HG03571 (cell line): ENCODE data around the gene RBP5.

ENCODE experiments used
- ATAC-seq: cut with Tn5 transposase; IDR thresholded peaks from one replicate; pipeline ENCODE4 v1.9.1; 2021; ENCODE audit not compliant: unreplicated experiment

RBP5 gene

GRCh38 chr12:7128681-7129286 lies at the start of gene RBP5:
TSS of gene RBP5 (minus strand) at chr12:7128889. CDS start at chr12:7128775, 114 bp downstream.
- no peak for ATAC-seq

GRCh38 chr12:7178481-7178880 lies 49.8 kb upstream of the RBP5 start:
- no peak for ATAC-seq

GRCh38 chr12:7176595-7176994 lies 47.9 kb upstream of the RBP5 start:
- ATAC-seq = no peak

- no peak for ATAC-seq
These were observed 46.8 kb upstream of the RBP5 start for GRCh38 chr12:7175493-7175892.

DNA sequence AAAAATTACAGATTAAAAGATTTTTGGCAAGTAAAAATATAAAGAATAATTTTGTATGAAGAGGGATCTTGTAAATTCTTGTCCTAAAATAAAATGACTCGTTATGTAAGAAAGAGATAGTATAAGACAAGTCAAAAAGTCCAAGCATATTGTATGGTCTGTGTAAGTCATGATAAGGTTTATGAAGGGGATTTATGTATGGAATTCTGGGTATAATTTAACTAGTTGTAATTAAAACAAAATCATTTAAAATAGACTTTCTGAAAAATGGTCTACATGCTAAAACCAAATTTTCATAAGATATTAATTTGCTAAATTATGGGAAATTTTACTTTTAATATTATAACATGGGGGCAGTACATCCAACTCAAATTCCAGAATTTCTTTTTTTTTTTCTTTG lies 43.2 kb upstream of the RBP5 start:
- no peak for ATAC-seq

DNA sequence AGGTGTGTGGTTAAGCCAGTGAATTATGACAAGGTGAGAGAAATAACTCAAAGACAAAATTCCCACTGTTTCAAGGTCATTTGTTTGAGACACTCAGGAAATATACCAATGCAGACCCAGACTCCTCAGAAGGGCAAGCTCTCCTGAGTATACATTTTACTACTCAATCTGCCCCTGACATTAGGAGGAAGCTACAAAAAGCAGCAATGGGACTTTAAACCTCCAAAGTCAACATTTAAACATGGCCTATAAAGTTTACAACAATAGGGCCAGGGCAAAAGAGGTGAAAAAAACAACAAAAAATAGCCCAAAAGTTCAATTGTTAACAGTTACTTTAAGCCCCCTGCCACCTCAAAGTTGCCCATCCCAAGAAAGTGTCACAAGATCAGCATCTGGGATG lies 41.3 kb upstream of the RBP5 start:
- no peak for ATAC-seq

DNA sequence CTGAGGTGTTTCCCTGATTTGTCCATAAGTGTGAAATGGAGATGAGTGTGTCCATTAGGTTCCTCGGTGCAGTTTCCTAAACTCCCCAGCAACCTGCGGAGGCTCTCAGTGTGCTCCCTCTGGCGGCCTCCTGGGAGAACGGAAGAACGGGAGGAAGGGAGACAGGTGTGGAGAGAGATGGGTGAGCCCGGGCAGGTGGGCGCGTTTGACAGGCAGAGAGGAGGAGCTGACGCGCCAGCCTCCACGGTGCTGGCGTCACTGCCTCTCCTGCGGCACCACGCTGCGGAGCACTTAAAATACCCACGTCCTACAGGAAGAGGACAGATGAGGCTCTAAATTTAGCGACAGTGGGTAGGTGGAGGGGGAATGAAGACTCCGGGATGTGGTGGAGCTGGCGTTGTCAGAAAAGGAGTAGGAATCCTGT lies 34.0 kb upstream of the RBP5 start:
- ATAC-seq = no peak

DNA sequence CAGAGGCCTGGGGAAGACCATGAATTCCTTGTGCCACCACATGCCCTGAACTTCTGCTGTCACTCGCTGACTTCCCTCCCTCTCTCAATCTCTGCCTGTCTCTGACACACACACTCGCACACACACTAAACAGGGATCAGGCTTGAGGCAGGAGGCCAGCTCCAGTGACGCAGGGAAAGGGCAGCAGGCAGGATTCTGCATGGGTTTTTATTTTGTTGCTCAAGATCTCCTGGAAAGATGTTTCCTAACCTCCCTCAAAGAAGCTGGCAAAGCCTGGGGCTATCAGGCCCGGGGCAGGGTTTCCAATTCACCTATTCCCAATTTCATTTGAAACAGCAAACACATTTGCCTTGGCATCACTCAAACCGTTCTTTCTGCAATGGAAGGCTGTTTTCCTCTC lies 33.1 kb upstream of the RBP5 start:
- ATAC-seq = no peak

DNA sequence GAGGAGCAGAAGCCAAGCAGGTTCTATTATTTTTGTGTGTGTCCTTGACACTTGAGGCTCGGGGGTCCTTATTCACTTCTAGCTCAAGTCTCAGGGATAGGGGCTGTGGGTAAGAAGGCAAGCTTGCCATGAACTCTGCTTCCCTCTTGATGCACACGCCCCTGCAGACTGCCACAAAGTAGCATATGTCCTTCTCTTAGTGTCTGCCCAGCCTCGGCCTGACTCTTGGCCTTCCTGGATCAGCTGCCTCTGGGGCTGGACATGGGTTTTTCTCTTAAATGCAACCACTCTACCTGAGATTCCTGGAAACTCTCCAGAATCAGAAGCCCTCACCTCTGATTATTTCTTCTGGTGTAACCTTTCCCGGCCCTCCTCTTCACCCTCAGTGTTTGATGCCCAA lies 32.6 kb upstream of the RBP5 start:
- no peak for ATAC-seq

GRCh38 chr12:7160183-7160582 lies 31.5 kb upstream of the RBP5 start:
- ATAC-seq = no peak

- ATAC-seq = no peak
These were observed 30.3 kb upstream of the RBP5 start for GRCh38 chr12:7158781-7159609.

DNA sequence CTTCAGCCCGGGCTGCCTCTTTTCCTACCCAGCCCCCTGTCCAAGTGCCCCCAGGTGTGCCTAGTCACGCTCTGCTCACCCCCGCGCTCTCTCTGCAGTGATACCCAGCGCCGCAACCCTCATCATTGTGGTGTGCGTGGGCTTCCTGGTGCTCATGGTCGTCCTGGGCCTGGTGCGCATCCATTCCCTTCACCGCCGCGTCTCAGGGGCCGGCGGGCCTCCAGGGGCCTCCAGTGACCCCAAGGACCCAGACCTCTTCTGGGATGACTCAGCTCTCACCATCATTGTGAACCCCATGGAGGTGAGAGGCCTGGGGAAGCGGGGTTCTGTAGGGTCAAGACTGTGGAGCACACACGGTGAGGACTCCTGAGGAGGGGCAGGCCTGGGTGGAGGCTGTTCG lies 28.7 kb upstream of the RBP5 start:
- ATAC-seq = no peak

DNA sequence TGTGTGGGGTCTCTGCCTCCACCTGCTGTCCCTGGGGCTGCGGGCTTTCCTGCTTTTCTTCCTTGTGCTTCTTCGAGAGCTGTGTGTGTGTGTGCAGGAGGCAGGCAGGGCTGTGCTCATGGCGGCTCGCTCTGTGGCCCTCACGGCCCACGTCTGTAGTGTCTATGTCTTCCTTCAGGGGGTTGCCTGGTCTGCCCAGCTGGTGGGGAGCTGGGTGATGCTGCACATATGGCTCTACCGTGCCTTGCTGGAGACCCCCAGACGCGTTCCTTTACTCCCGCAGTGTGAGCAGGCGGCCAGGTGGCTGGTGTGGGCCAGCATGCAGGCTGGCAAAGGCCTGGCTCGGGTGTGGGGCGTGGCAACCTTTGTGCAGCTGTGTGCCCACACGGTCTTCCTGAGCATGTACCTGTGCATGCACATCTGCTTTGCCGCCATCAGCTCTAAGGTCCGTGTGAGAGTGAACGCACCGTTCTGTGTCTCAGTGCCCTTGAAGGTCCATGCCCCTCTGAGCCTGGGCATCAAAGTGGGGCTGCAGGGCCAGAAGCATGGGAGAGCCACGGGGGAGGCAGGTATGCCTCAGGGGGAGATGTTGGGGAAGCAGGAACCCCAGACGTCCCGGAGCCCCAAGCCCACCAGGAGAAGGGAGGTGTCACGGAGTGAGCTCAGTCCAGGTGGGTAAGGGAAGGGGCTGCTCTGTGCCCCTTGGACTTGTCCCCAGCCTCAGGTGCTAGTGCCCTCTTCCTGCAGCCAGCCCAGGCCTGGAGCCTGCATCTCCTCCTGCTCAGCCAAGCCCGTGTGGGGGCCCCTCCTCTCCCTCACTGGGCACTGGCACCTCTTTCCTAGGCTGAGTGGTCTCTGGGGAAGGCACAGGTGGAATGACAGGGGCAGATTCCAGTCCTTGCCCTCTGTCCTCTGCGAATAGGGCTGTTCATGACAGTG lies 27.8 kb upstream of the RBP5 start:
- no peak for ATAC-seq

- no peak for ATAC-seq
These were observed 26.9 kb upstream of the RBP5 start for GRCh38 chr12:7155471-7156034.

DNA sequence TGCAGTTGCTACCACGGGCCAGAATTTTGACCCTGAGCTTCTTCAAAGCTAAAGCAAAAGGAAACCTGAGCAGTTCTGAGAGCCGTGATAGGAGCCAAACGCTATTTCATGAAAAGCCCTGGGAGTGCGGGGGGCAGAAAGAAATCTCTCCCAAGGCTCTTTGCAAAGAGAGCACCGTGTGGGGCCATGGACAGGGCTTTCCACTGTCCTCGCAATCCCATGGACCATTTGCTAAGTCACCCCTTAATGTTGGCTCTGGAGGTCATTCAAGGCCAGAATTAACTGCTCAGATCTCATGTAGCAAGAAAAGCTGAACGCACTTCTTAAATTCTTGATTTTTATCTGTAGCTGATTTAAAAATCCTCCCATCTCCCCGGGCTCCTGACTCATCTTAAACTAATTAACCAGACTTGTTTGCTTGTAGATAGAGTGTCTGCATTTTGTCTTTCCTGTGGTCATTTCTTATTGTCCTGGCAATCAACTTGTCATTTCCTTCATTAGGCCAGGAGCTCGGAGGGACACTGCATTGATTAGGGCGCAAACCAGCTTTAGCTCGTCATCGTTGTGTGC lies 26.3 kb upstream of the RBP5 start:
- ATAC-seq = no peak

GRCh38 chr12:7154042-7154441 lies 25.4 kb upstream of the RBP5 start:
- no peak for ATAC-seq

DNA sequence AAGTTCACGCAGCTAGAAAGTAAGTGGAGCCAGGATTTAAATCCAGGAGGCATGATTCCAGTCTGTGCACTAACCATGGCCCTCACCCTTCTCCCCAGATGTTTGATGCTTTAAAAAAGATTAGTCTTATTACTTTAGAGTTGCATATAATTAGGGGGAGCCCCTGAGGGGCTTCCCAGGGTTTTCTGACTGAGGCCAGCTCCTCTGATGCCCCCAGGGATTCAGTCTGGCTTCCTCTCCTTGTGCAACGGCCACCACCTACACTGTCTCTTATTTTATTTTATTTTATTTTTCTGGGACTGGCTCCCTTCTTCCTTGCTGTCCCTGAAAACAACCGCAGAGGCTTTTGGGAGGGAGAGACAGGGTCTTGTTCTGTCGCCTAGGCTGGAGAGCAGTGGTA lies 24.1 kb upstream of the RBP5 start:
- no peak for ATAC-seq

- ATAC-seq = no peak
These were observed 22.8 kb upstream of the RBP5 start for GRCh38 chr12:7151532-7151931.

- no peak for ATAC-seq
These were observed 22.2 kb upstream of the RBP5 start for GRCh38 chr12:7150841-7151240.

- ATAC-seq = no peak
These were observed 21.7 kb upstream of the RBP5 start for GRCh38 chr12:7150356-7150755.

DNA sequence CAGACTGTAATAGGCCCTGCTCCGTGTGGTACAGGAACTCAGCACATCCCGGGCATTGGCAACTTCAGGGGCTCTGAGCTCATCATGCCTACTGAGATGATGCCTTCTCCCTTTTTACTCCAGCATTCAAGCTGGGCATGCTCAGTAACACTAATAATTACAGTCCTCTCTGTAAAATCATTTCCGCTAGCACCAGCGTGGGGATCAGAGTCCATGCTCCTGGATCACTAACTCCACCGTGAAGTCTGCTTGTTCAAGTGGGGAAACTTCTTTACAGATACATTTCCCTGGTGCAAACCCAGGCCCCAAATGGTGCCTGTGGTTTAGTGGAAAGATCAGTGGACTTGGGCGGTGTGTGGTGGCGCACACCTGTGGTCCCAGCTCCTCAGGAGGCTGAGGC lies 18.2 kb upstream of the RBP5 start:
- ATAC-seq = no peak
